HG03469 (cell line): Measurements from ENCODE around the gene ARL13B.
"Not testable (repeated sequence)": the region's sequence is repeated elsewhere in the genome, so short reads cannot be mapped to it uniquely, and the experiment has no call there.

Experiments used
- ATAC-seq: cut with Tn5 transposase; IDR thresholded peaks from one replicate; pipeline ENCODE4 v1.9.1; 2021; ENCODE audit warnings: mild to moderate bottlenecking, moderate library complexity, moderate number of reproducible peaks; ENCODE audit not compliant: unreplicated experiment

The ARL13B gene

DNA sequence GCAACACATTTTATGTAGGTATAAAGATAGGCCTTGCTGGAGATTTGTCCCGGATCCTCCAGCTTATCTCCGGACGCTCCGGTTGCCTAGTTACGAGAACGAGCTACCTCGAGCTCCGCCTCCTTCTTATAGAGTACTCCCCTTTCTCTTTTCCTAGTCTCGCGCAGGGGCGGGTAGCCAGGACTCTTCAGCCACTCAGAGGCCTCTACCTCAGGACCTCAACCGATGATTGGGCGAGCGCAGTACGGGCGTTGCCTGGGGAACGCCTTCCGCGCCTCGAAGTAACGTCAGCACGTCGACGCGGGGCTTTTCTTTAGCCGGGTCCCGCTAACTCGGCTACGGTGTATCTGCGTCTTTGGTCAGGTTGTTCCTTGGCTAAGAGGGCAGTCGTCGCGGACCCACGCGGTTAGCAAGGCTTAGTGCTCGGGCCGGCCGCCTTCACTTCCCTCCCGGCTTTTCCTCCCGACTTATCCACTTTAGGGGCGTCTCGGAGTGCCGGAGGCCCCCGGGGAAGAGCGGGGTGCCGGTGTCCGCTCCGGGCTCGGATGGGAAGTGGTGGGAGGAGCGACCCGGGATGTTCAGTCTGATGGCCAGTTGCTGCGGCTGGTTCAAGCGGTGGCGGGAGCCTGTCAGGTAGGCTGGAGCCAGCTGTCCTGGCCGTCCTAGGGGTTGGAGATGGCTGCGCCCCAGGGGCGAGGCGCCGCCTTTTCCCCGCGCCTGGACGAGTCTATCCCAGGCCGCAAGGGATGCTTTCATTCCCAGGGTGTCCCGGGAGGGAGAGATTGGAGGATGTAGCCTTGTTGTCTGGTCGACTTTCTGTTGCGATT lies at the start of gene ARL13B:
ARL13B (plus strand) TSS at position 306 of the 827 bp plus-strand sequence; CDS start at position 575, 269 bp downstream.
- ATAC-seq, result peak; percentile 100

DNA sequence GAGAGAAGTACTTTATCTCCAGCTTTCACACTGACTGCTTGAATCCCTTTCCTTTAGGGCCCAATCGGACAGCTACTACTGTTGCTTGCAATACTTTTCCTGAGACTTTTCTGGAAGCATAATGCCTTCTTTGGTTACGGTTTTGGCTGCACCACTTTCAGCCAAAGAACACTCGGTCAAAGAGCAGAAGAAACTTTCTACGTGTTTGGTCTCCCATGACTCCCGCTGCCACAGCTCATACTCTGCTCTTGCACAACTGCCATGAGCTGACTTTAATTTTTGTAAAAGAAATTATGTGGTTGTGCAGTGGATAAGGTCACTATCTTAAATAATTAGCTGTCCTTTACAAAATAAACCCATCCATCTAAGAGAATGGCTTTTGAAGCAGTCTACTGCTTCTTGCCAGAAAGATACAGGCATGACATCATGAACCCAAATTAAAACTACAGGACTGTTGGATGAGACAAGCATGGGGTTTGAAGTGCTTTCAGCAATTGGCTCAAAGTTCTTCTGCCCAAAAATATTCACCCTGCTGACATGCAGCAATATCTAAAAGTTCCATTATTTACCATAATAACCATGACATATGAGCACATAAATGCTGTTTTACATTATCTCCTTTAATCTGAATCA lies 48.2 kb upstream of the ARL13B start:
- ATAC-seq, result no peak

DNA sequence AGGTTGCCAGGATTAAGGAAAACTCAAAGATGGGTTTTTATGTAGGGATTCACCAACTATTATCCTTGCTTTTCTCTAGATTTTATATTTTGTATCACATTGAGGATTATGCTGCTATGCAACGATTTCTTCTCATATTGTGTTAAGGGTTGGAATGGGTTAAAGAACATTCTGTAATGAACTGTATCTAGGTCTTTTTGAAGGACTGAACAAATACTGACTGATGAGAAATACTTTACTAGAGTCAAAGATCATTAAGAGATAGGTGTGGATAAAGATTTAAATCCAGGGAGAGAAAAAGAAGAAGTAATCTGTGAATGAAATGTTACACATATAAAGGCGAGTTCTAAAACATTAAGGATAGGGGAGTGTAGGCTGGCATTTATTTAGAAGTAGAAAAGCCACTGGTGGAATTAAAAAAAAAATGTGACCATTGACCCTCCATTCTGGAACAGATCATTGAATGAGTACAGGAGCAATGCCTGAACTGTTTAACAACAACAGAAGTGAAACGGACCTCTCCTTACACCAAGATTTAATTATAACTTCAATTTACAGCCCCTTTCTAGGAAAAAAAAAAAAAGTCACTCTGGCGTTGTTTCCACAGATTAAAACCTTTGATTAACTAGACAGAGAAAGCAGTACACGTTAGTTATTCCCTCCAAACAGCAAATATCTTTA lies 45.4 kb upstream of the ARL13B start:
- ATAC-seq, result no peak

GRCh38 chr3:93936549-93936948 lies 43.4 kb upstream of the ARL13B start:
- ATAC-seq, result no peak

GRCh38 chr3:93937485-93937884 lies 42.5 kb upstream of the ARL13B start:
- not testable (repeated sequence) for ATAC-seq

GRCh38 chr3:93949958-93950357 lies 30.0 kb upstream of the ARL13B start:
- ATAC-seq, result not testable (repeated sequence)

GRCh38 chr3:93961026-93961425 lies 18.9 kb upstream of the ARL13B start:
- no peak for ATAC-seq

GRCh38 chr3:93961489-93961888 lies 18.5 kb upstream of the ARL13B start:
- ATAC-seq, result no peak

DNA sequence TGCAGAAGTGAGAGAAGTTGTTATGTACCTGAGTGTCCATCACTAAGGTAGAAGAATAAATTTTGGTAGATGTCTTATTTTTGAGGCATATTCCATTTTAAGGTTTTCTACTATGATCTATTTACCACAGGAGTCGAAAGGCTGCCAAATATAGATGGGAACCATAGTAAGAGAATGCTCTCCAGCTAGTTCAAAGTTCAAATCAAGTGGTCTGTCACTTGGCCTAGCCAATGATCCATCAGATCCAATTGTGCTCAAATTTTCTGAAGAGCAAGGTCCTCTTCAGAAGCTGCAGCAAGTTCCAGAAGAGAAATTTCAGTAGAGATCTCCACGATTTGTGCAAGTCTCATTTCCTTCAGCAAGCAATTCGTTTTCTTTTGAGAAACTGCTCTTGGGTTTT lies 17.2 kb upstream of the ARL13B start:
- ATAC-seq, result no peak

DNA sequence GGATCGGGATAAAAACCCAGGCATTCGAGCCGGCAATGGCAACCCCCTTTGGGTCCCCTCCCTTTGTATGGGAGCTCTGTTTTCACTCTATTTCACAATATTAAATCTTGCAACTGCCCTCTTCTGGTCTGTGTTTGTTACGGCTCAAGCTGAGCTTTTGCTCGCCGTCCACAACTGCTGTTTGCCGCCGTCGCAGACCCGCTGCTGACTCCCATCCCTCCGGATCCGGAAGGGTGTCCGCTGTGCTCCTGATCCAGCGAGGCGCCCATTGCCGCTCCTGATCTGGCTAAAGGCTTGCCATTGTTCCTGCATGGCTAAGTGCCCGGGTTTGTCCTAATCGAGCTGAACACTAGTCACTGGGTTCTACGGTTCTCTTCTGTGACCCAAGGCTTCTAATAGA lies 14.8 kb upstream of the ARL13B start:
- ATAC-seq, result not testable (repeated sequence)

DNA sequence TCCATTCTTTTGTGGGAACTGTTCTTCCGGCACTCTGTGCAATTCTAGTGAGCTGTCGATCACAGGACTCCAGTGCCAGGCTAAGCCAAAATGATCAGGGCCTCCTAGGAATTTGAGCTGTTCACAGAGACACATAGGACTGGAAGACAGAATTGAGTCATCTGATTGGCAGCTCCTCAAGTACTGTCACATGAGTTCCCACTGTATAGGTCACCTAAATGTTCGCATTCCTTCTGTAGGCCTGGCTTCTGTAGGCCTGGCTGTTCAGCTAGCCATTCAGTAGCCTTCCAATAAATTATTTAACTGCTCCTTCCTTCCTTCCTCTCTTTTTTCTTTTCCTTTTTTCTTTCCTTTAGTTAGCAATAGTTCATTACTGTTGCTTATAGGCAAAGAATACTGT lies 10.5 kb upstream of the ARL13B start:
- ATAC-seq, result no peak

- no peak for ATAC-seq
Measured at GRCh38 chr3:93969997-93970396, 10.0 kb upstream of the ARL13B start.

DNA sequence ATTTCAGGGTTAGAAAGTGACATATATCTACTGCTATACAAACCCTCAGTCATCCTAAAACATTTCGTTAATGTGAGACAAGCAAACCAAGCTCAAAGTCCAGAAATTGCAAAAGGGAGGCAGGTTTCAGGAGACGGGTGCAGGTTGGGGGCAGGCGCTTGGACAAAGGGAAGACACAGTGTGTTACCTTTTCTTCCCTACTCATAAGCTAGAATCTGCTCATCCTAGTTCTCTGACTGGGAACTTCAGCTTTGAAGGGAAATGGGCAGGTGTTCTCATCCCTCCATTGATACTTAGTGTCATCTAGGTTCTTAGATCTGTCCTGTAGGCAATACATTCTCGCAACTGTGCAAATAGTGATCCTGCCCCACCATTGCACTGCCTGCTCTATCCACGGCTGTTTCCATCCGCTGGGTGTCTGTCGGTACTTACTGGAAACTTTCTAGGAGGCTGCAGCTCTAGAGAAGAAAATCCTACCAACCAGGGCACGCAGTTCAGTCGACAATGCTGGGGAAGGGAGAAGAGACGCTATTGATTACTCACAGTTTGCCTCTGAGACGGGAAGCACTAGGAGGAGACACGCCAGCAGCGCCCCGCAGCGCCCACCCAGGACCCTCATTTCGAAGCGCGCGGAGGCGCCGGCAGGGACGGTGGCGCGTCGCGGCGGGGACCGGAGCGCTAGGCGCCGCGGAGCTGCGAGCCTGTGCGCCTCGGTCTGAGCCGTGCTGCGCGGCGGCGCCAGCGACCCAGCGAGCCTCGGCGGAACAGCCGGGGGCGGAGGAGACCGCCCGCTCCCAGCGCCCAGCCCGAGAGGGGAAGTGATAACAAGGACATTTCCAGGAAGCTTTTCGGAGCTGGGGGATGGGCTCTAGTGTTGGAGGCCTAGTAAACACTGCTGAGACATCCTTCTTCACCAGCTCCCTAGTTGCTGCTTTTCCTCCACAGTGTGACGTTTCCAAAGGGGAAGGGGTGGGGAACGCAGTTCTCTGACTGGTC lies 6.5 kb upstream of the ARL13B start, which contains the start of gene PROS1:
PROS1 (minus strand) TSS at position 766 of the 996 bp plus-strand sequence; CDS start at position 619, 147 bp downstream.
- peak; percentile 80 for ATAC-seq

DNA sequence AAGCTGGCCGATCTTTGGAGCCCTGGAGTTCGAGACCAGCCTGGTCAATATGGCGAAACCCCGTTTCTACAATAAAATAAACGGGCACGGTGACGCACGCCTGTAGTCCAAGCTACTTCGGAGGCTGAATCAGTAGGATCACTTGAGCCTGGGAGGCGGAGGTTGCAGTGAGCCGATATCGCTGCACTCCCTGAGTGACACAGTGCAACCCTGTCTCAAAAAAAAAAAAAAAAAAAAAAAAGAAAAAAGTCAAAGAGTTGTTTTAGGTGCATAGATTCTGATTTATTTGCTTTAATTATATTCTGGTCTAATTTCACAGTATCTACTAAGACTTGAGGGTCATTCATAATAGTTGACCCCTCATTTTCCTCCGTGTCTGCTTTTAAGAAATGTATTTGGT lies 1.7 kb downstream of the ARL13B start:
- ATAC-seq, result no peak

GRCh38 chr3:93983408-93983807 lies 3.5 kb downstream of the ARL13B start:
- no peak for ATAC-seq

- no peak for ATAC-seq
Measured at GRCh38 chr3:93984618-93985017, 4.7 kb downstream of the ARL13B start.

GRCh38 chr3:93988283-93988682 lies 8.3 kb downstream of the ARL13B start:
- ATAC-seq, result no peak

GRCh38 chr3:93988764-93989163 lies 8.8 kb downstream of the ARL13B start:
- no peak for ATAC-seq

GRCh38 chr3:93989241-93989640 lies 9.3 kb downstream of the ARL13B start:
- no peak for ATAC-seq

DNA sequence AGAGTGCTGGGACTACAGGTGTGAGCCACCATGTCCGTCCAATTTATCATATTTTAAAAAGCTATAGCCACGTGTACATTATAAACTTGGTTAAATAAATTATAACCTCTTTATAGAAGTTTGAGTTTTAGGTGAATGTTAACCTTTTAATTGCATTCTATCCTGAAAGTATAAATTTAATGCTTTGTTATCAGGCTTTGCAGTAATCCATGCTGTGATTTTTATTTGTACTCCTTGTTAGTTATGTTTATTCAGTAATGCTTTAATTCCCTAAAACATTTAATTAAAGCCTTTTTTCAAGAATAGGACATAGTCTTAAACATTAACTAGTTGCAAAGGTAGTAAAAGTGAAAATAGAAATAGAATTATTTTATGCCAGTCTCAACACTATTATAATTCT lies 11.7 kb downstream of the ARL13B start:
- no peak for ATAC-seq
